CD4-positive, alpha-beta T cell treated with Interferon gamma for 1 hour (primary cell): Measurements from ENCODE around the gene DHRS3.
"Not testable (repeated sequence)": the region's sequence is repeated elsewhere in the genome, so short reads cannot be mapped to it uniquely, and the experiment has no call there.

Experiments
- DNase-seq: peaks from one replicate; pipeline ENCODE4 v3.0.0-alpha.2; 2020

The DHRS3 gene

GRCh38 chr1:12572522-12572921 lies 45.5 kb downstream of the DHRS3 start:
- no peak for DNase-seq

- no peak for DNase-seq
Measured at GRCh38 chr1:12570291-12570690, 47.7 kb downstream of the DHRS3 start.

GRCh38 chr1:12568009-12568767 lies 49.8 kb downstream of the DHRS3 start:
- no peak for DNase-seq

- DNase-seq: no peak
Measured at GRCh38 chr1:12567288-12567819, 50.7 kb downstream of the DHRS3 start.

- no peak for DNase-seq
Measured at GRCh38 chr1:12566484-12567287, 51.3 kb downstream of the DHRS3 start.

GRCh38 chr1:12565966-12566352 lies 52.1 kb downstream of the DHRS3 start:
- no peak for DNase-seq

GRCh38 chr1:12565094-12565965 lies 52.7 kb downstream of the DHRS3 start:
- no peak for DNase-seq

- not testable (repeated sequence) for DNase-seq
Measured at GRCh38 chr1:12564251-12564650, 53.8 kb downstream of the DHRS3 start.

GRCh38 chr1:12562955-12563576 lies 54.9 kb downstream of the DHRS3 start:
- DNase-seq: no peak

GRCh38 chr1:12561121-12561520 lies 56.9 kb downstream of the DHRS3 start:
- DNase-seq: no peak

- DNase-seq: no peak
Measured at GRCh38 chr1:12556957-12557935, 60.8 kb downstream of the DHRS3 start.

- DNase-seq: no peak
Measured at GRCh38 chr1:12556368-12556930, 61.6 kb downstream of the DHRS3 start.

GRCh38 chr1:12555411-12556367 lies 62.3 kb downstream of the DHRS3 start:
- no peak for DNase-seq

- DNase-seq: no peak
Measured at GRCh38 chr1:12554521-12555305, 63.3 kb downstream of the DHRS3 start.

GRCh38 chr1:12553963-12554362 lies 64.0 kb downstream of the DHRS3 start:
- no peak for DNase-seq

- no peak for DNase-seq
Measured at GRCh38 chr1:12552951-12553921, 64.8 kb downstream of the DHRS3 start.

GRCh38 chr1:12552111-12552888 lies 65.7 kb downstream of the DHRS3 start:
- DNase-seq: no peak
